HepG2 (cell line): ENCODE data around the gene ATP6V0A1. TPM values are rescaled to one million over a fixed set of nuclear protein-coding genes. Genes with fewer than 3 reads are reported as not detected.

Experiments used
- ATAD3A ChIP-seq: sonication (generic); formaldehyde crosslinking; IDR thresholded peaks from 2 replicates; pipeline ENCODE4 v1.4.0; 2020; ENCODE audit warnings: missing genetic modification reagents
- CCDC6 ChIP-seq: sonication (generic); formaldehyde crosslinking; IDR thresholded peaks from 2 replicates; pipeline ENCODE4 v1.8.1; 2022; ENCODE audit warnings: mild to moderate bottlenecking, missing genetic modification reagents, moderate library complexity
- CENPT ChIP-seq: sonication (generic); formaldehyde crosslinking; IDR thresholded peaks from 2 replicates; pipeline ENCODE4 v1.8.0; 2022; ENCODE audit warnings: low read depth, mild to moderate bottlenecking, moderate library complexity, missing genetic modification reagents
- HDAC6 ChIP-seq: fragments of 200-600 bp; sonication (generic); IDR thresholded peaks from 2 replicates; pipeline ENCODE4 v1.7.0; 2017; ENCODE audit warnings: mild to moderate bottlenecking, antibody characterized with exemption, low read length, low read depth
- HMG20A ChIP-seq: IDR thresholded peaks from 2 replicates; pipeline ENCODE4 v1.6.1; 2016; ENCODE audit warnings: borderline replicate concordance
- HMG20B ChIP-seq: conservative IDR thresholded peaks from 2 replicates; pipeline ENCODE4 v1.6.1; 2016; ENCODE audit warnings: missing genetic modification reagents, missing compliant biosample characterization
- KDM2A ChIP-seq: sonication (generic); formaldehyde crosslinking; IDR thresholded peaks from 2 replicates; pipeline ENCODE4 v1.4.0; 2020; ENCODE audit warnings: low read depth, missing genetic modification reagents, borderline replicate concordance
- KDM4B ChIP-seq: sonication (generic); formaldehyde crosslinking; IDR thresholded peaks from 2 replicates; pipeline ENCODE4 v1.4.0; 2020; ENCODE audit warnings: missing genetic modification reagents
- KDM5B ChIP-seq: sonication (generic); formaldehyde crosslinking; IDR thresholded peaks from 2 replicates; pipeline ENCODE4 v1.4.0; 2020; ENCODE audit warnings: missing genetic modification reagents, mild to moderate bottlenecking, borderline replicate concordance
- KLF12 ChIP-seq: sonication (generic); formaldehyde crosslinking; IDR thresholded peaks from 2 replicates; pipeline ENCODE4 v1.4.0; 2020; ENCODE audit warnings: missing genetic modification reagents, borderline replicate concordance
- NFRKB ChIP-seq: fragments of 450-650 bp; IDR thresholded peaks from 2 replicates; pipeline ENCODE4 v1.6.1; 2017
- ZBTB7B ChIP-seq: sonication (generic); formaldehyde crosslinking; IDR thresholded peaks from 2 replicates; pipeline ENCODE4 v1.4.0; 2020; ENCODE audit warnings: missing genetic modification reagents
- ZFY ChIP-seq: sonication (generic); formaldehyde crosslinking; IDR thresholded peaks from 2 replicates; pipeline ENCODE4 v1.4.0; 2020; ENCODE audit warnings: missing genetic modification reagents
- ZKSCAN5 ChIP-seq: sonication (generic); formaldehyde crosslinking; IDR thresholded peaks from 2 replicates; pipeline ENCODE4 v1.5.1; 2020; ENCODE audit warnings: mild to moderate bottlenecking, missing genetic modification reagents
- ZNF12 ChIP-seq: sonication (generic); formaldehyde crosslinking; IDR thresholded peaks from 2 replicates; pipeline ENCODE4 v1.5.0; 2020; ENCODE audit warnings: missing genetic modification reagents
- ZNF207 ChIP-seq: fragments of 450-650 bp; IDR thresholded peaks from 2 replicates; pipeline ENCODE4 v1.6.1; 2016; ENCODE audit warnings: antibody characterized with exemption, borderline replicate concordance
- ZNF550 ChIP-seq: sonication (generic); formaldehyde crosslinking; IDR thresholded peaks from 2 replicates; pipeline ENCODE4 v1.4.0; 2020; ENCODE audit warnings: mild to moderate bottlenecking, missing genetic modification reagents, borderline replicate concordance
- ZNF878 ChIP-seq: sonication (generic); formaldehyde crosslinking; IDR thresholded peaks from 2 replicates; pipeline ENCODE4 v1.8.1; 2023; ENCODE audit warnings: mild to moderate bottlenecking, missing genetic modification reagents, moderate library complexity
- ZSCAN29 ChIP-seq: sonication (generic); formaldehyde crosslinking; conservative IDR thresholded peaks from 2 replicates; pipeline ENCODE4 v1.4.0; 2020; ENCODE audit warnings: mild to moderate bottlenecking, missing genetic modification reagents
- polyA plus RNA-seq, 8 experiments: library from polyadenylated mRNA; depleted of rRNA in 3 of 8; stranded (reverse) in 7 of 8; unstranded in 1 of 8; fragments of >200 nt; fragmentation: Illumina TruSeq in 4 of 8; extraction: Trizol in 4 of 8; gene quantifications; 2 replicates each; pipeline versions ENCODE4 v1.2.1 to v1.2.3, GENCODE V29; 2011 to 2016; ENCODE audit warnings: low read depth in 4 of 8, missing spikeins in 1 of 8, mixed read lengths in 1 of 8; ENCODE audit not compliant: insufficient read depth in 1 of 8
- total RNA-seq, 5 experiments: library from RNA; depleted of rRNA; stranded (reverse); fragments of >200 nt; fragmentation: Illumina TruSeq; extraction: Trizol; gene quantifications; 2 replicates each; pipeline ENCODE4 v1.2.3, GENCODE V29; 2016; ENCODE audit warnings: low read depth in 1 of 5
- TF ChIP-seq, protein P1 (sequence below): sonication (generic); formaldehyde crosslinking; IDR thresholded peaks from 2 replicates; pipeline ENCODE4 v1.8.1; 2023; ENCODE audit warnings: missing genetic modification reagents, mild to moderate bottlenecking, borderline replicate concordance
- TF ChIP-seq, protein P2 (sequence below): sonication (generic); formaldehyde crosslinking; IDR thresholded peaks from 2 replicates; pipeline ENCODE4 v1.4.0; 2020; ENCODE audit warnings: missing genetic modification reagents
- TF ChIP-seq, protein P3 (sequence below): sonication (generic); formaldehyde crosslinking; IDR thresholded peaks from 2 replicates; pipeline ENCODE4 v1.5.0; 2020; ENCODE audit warnings: missing genetic modification reagents
- TF ChIP-seq, protein P4 (sequence below): sonication (generic); formaldehyde crosslinking; IDR thresholded peaks from 2 replicates; pipeline ENCODE4 v1.4.0; 2020; ENCODE audit warnings: mild to moderate bottlenecking, missing genetic modification reagents
- TF ChIP-seq, protein P5 (sequence below): sonication (generic); formaldehyde crosslinking; IDR thresholded peaks from 2 replicates; pipeline ENCODE4 v1.4.0; 2020; ENCODE audit warnings: mild to moderate bottlenecking, missing genetic modification reagents
- TF ChIP-seq, protein P6 (sequence below): IDR thresholded peaks from 2 replicates; pipeline ENCODE4 v1.6.1; 2016; ENCODE audit warnings: missing genetic modification reagents, missing compliant biosample characterization

The ATP6V0A1 gene
- total and polyA plus RNA-seq, 2 of the 13 experiments (the other 11 are each of a cell fraction or from before 2014, with no cell fraction given) = 27.9 to 54.1 TPM

DNA sequence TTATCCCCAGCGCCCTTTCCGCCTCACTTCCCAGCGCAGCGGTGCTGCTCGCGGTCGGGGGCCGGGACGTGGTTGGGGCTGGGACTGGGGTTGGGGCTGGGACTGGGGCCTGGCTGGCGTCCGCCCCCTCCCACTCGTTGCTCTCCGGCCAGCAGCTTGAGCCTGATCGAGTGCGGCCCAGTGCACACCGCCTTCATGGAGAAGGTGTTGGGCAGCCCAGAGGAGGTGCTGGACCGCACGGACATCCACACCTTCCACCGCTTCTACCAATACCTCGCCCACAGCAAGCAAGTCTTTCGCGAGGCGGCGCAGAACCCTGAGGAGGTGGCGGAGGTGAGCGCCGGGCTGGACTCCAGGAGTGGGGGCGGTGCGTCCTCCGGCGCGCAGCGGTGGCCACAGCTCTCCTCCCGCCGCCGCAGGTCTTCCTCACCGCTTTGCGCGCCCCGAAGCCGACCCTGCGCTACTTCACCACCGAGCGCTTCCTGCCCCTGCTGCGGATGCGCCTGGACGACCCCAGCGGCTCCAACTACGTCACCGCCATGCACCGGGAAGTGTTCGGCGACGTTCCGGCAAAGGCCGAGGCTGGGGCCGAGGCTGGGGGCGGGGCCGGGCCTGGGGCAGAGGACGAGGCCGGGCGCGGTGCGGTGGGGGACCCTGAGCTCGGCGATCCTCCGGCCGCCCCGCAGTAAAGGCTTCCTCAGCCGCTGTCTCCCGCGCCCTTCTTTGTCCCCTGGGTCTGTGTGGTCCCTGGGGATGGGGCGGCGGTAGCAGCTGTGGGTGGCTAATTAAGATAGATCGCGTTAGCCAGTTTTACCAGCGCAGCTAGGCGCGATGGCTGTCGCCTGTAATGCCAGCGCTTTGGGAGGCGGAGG, 95.8 kb downstream of the ATP6V0A1 start (continued):
- TF ChIP-seq ZFY (CRISPR knock-in tag) = peak; percentile 99
- TF ChIP-seq, protein P1, sequence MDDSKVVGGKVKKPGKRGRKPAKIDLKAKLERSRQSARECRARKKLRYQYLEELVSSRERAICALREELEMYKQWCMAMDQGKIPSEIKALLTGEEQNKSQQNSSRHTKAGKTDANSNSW (CRISPR knock-in tag) = no peak
- TF ChIP-seq HMG20B = 0 out of 2 replicates have a peak, but pooled peaks have one; percentile 20
- no peak for TF ChIP-seq HDAC6
- peak; percentile 89; the same call in 1 of the 2 replicates for TF ChIP-seq CENPT
- TF ChIP-seq, protein P2, sequence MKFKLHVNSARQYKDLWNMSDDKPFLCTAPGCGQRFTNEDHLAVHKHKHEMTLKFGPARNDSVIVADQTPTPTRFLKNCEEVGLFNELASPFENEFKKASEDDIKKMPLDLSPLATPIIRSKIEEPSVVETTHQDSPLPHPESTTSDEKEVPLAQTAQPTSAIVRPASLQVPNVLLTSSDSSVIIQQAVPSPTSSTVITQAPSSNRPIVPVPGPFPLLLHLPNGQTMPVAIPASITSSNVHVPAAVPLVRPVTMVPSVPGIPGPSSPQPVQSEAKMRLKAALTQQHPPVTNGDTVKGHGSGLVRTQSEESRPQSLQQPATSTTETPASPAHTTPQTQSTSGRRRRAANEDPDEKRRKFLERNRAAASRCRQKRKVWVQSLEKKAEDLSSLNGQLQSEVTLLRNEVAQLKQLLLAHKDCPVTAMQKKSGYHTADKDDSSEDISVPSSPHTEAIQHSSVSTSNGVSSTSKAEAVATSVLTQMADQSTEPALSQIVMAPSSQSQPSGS (CRISPR knock-in tag) = peak; percentile 96
- TF ChIP-seq ZBTB7B (CRISPR knock-in tag) = peak; percentile 88
- peak; percentile 20; the same call in 1 of the 2 replicates for TF ChIP-seq HMG20A (CRISPR knock-in tag)
- no peak; the same call in none of the 2 replicates for TF ChIP-seq ZNF878 (CRISPR knock-in tag)
- peak; percentile 71; the same call in 1 of the 2 replicates for TF ChIP-seq ZNF12
- TF ChIP-seq NFRKB = no peak
- TF ChIP-seq, protein P3, sequence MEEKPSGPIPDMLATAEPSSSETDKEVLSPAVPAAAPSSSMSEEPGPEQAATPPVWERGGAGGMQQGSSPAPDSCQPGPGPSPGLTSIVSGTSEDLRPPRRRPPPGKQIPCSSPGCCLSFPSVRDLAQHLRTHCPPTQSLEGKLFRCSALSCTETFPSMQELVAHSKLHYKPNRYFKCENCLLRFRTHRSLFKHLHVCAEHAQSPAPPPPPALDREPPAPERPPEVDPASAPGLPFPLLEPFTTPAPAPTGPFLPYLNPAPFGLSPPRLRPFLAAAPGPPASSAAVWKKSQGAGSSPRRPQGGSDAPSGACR (CRISPR knock-in tag) = peak; percentile 85
- TF ChIP-seq, protein P4, sequence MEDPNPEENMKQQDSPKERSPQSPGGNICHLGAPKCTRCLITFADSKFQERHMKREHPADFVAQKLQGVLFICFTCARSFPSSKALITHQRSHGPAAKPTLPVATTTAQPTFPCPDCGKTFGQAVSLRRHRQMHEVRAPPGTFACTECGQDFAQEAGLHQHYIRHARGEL (CRISPR knock-in tag) = peak; percentile 95; the same call in 1 of the 2 replicates
- peak; percentile 97 for TF ChIP-seq CCDC6 (CRISPR knock-in tag)
- TF ChIP-seq KDM5B (CRISPR knock-in tag) = peak; percentile 93
- no peak; the same call in 1 of the 2 replicates for TF ChIP-seq ATAD3A (CRISPR knock-in tag)
- peak; percentile 54; the same call in 1 of the 2 replicates for TF ChIP-seq KLF12 (CRISPR knock-in tag)
- TF ChIP-seq, protein P5, sequence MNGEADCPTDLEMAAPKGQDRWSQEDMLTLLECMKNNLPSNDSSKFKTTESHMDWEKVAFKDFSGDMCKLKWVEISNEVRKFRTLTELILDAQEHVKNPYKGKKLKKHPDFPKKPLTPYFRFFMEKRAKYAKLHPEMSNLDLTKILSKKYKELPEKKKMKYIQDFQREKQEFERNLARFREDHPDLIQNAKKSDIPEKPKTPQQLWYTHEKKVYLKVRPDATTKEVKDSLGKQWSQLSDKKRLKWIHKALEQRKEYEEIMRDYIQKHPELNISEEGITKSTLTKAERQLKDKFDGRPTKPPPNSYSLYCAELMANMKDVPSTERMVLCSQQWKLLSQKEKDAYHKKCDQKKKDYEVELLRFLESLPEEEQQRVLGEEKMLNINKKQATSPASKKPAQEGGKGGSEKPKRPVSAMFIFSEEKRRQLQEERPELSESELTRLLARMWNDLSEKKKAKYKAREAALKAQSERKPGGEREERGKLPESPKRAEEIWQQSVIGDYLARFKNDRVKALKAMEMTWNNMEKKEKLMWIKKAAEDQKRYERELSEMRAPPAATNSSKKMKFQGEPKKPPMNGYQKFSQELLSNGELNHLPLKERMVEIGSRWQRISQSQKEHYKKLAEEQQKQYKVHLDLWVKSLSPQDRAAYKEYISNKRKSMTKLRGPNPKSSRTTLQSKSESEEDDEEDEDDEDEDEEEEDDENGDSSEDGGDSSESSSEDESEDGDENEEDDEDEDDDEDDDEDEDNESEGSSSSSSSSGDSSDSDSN (CRISPR knock-in tag) = peak; percentile 95
- peak; percentile 98 for TF ChIP-seq KDM2A (CRISPR knock-in tag)
- TF ChIP-seq KDM4B = 0 out of 2 replicates have a peak, but pooled peaks have one; percentile 41
- peak; percentile 94; the same call in 1 of the 2 replicates for TF ChIP-seq ZNF550 (CRISPR knock-in tag)
- TF ChIP-seq ZNF207 = no peak
- peak; percentile 86; the same call in 1 of the 2 replicates for TF ChIP-seq ZKSCAN5 (CRISPR knock-in tag)
- no peak; the same call in 1 of the 2 replicates for TF ChIP-seq ZSCAN29 (CRISPR knock-in tag)
- TF ChIP-seq, protein P6, sequence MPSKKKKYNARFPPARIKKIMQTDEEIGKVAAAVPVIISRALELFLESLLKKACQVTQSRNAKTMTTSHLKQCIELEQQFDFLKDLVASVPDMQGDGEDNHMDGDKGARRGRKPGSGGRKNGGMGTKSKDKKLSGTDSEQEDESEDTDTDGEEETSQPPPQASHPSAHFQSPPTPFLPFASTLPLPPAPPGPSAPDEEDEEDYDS (CRISPR knock-in tag) = peak; percentile 91
